Measurements from ENCODE around the gene CYP46A1.
"Not testable (repeated sequence)": the region's sequence is repeated elsewhere in the genome, so short reads cannot be mapped to it uniquely, and the experiment has no call there.

Gene CYP46A1

GRCh38 chr14:99683619-99684409 is at the start of gene CYP46A1:
Gene CYP46A1 (plus strand): TSS chr14:99684298. CDS start chr14:99684418, 120 bp downstream.
- DNase-seq (ENCODE audit: low read depth in 2 of 2): peak; percentile 99 to 100

- DNase-seq (ENCODE audit: low read depth in 2 of 2): no peak
Observed at GRCh38 chr14:99634443-99634842, 49.7 kb upstream of the CYP46A1 start.

- no peak for DNase-seq (ENCODE audit: low read depth in 2 of 2)
Observed at GRCh38 chr14:99635116-99635515, 49.0 kb upstream of the CYP46A1 start.

GRCh38 chr14:99636487-99636886 is 47.6 kb upstream of the CYP46A1 start:
- DNase-seq (ENCODE audit: low read depth in 2 of 2): no peak

- no peak for DNase-seq (ENCODE audit: low read depth in 2 of 2)
Observed at GRCh38 chr14:99637624-99638023, 46.5 kb upstream of the CYP46A1 start.

GRCh38 chr14:99642771-99643170 is 41.3 kb upstream of the CYP46A1 start:
- DNase-seq (ENCODE audit: low read depth in 2 of 2): not testable (repeated sequence)

GRCh38 chr14:99643343-99643742 is 40.8 kb upstream of the CYP46A1 start:
- DNase-seq (ENCODE audit: low read depth in 2 of 2): no peak

- no peak for DNase-seq (ENCODE audit: low read depth in 2 of 2)
Observed at GRCh38 chr14:99644035-99644587, 40.0 kb upstream of the CYP46A1 start.

GRCh38 chr14:99644723-99645544 is 39.2 kb upstream of the CYP46A1 start, which contains the start of gene HHIPL1:
Gene HHIPL1 (plus strand): TSS chr14:99645129. CDS start chr14:99645208, 79 bp downstream.
- DNase-seq (ENCODE audit: low read depth in 2 of 2): no peak

- no peak for DNase-seq (ENCODE audit: low read depth in 2 of 2)
Observed at GRCh38 chr14:99645545-99646505, 38.3 kb upstream of the CYP46A1 start.

GRCh38 chr14:99647411-99647810 is 36.7 kb upstream of the CYP46A1 start:
- no peak for DNase-seq (ENCODE audit: low read depth in 2 of 2)

- DNase-seq (ENCODE audit: low read depth in 2 of 2): no peak
Observed at GRCh38 chr14:99648027-99648784, 35.9 kb upstream of the CYP46A1 start.

- no peak for DNase-seq (ENCODE audit: low read depth in 2 of 2)
Observed at GRCh38 chr14:99649219-99649618, 34.9 kb upstream of the CYP46A1 start.

- no peak for DNase-seq (ENCODE audit: low read depth in 2 of 2)
Observed at GRCh38 chr14:99649643-99650042, 34.5 kb upstream of the CYP46A1 start.

- DNase-seq (ENCODE audit: low read depth in 2 of 2): no peak
Observed at GRCh38 chr14:99650189-99650588, 33.9 kb upstream of the CYP46A1 start.

- no peak for DNase-seq (ENCODE audit: low read depth in 2 of 2)
Observed at GRCh38 chr14:99651953-99652746, 31.9 kb upstream of the CYP46A1 start.

GRCh38 chr14:99654235-99654985 is 29.7 kb upstream of the CYP46A1 start:
- DNase-seq (ENCODE audit: low read depth in 2 of 2): no peak

GRCh38 chr14:99655521-99655920 is 28.6 kb upstream of the CYP46A1 start:
- DNase-seq (ENCODE audit: low read depth in 2 of 2): no peak

GRCh38 chr14:99656171-99656570 is 27.9 kb upstream of the CYP46A1 start:
- no peak for DNase-seq (ENCODE audit: low read depth in 2 of 2)
